Omental fat pad (tissue), 4 donors: ENCODE data around the gene ARRDC2. TPM values are rescaled to one million over a fixed set of nuclear protein-coding genes. Genes with fewer than 3 reads are reported as not detected.

ENCODE experiments used
- ATAC-seq: fragments of 150-250 bp; one replicate; pipeline ENCODE4 v1.9.1; 2016; ENCODE audit warnings: mild to moderate bottlenecking, moderate library complexity; ENCODE audit not compliant: low FRiP score
- DNase-seq: peaks from one replicate; pipeline ENCODE4 v3.0.0-alpha.2; 2019; ENCODE audit warnings: low spot score
- total RNA-seq, 4 donors: library from RNA; depleted of rRNA; stranded (reverse); fragments of >200 nt; gene quantifications; one replicate each; pipeline ENCODE4 v1.1.0, GENCODE V29; 2016
- TF ChIP-seq, protein P1 (sequence below), 3 donors: fragments of 450-650 bp; IDR thresholded peaks; one replicate each; pipeline ENCODE4 v1.5.1; 2016 to 2017; ENCODE audit warnings: antibody characterized with exemption in 3 of 3, mild to moderate bottlenecking in 3 of 3, moderate library complexity in 2 of 3

The ARRDC2 gene
- total RNA-seq, 4 donors from 2014 or later: 16.0 to 117 (median 30.3) TPM

DNA sequence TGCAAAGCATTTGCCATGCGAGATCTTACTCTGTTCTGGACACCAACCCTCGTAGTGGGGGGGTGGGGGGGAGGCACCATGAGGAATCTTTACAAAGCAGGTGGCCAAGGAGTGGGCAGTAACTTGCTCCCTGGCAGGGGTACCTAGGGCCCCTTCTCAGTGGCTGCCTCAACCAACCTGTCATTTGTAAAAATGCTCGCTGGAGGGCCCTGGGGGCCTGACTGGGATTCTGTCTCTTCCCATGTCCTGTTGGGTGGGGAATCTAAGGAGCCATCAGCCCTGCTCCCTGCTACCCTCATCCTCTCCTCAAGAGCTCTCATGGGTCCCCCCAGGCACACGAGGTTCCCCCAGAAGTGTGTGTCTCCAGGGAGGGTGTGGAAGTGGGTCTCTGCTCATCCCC, 39.6 kb upstream of the ARRDC2 start:
- TF ChIP-seq, protein P1, sequence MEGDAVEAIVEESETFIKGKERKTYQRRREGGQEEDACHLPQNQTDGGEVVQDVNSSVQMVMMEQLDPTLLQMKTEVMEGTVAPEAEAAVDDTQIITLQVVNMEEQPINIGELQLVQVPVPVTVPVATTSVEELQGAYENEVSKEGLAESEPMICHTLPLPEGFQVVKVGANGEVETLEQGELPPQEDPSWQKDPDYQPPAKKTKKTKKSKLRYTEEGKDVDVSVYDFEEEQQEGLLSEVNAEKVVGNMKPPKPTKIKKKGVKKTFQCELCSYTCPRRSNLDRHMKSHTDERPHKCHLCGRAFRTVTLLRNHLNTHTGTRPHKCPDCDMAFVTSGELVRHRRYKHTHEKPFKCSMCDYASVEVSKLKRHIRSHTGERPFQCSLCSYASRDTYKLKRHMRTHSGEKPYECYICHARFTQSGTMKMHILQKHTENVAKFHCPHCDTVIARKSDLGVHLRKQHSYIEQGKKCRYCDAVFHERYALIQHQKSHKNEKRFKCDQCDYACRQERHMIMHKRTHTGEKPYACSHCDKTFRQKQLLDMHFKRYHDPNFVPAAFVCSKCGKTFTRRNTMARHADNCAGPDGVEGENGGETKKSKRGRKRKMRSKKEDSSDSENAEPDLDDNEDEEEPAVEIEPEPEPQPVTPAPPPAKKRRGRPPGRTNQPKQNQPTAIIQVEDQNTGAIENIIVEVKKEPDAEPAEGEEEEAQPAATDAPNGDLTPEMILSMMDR (IDR thresholded peaks at IDR 0.05): no peak
- ATAC-seq: no peak
- no peak for DNase-seq

DNA sequence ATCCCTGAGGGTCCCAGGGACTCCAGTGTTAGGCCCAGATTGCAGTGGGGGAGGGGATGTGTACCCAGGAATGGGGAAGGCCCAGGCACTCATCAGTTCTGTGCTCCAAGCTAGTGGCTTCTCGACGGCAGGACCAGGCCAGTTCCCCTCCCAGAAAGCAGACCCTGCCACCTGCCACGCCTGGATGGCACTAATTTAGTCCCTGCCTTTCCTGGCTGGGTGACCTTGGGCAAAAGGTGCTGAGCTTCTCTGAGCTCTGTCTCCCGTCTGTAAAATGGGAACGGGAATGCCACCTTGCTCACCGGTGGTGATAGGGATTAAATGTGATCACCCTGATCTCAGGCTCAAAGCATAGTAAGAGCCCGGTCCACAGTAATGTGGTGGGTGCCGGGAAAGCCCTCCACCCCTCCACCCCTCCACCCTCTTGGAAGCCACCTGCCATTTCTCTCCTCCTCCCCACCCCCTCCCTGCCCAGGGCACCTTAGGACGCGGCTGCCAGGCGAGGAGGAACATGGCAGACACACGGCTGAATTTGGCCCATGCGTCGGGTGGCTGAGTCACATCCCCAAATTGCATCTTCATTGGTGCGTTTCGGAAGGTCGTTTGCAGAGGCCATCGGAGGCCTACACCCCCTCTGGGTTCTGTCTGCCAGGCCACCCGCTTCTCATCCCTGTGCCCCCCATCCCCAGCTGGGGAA, 38.7 kb upstream of the ARRDC2 start:
- ATAC-seq (no peak), DNase-seq (no peak)
- TF ChIP-seq, protein P1 (IDR thresholded peaks at IDR 0.05): no peak

DNA sequence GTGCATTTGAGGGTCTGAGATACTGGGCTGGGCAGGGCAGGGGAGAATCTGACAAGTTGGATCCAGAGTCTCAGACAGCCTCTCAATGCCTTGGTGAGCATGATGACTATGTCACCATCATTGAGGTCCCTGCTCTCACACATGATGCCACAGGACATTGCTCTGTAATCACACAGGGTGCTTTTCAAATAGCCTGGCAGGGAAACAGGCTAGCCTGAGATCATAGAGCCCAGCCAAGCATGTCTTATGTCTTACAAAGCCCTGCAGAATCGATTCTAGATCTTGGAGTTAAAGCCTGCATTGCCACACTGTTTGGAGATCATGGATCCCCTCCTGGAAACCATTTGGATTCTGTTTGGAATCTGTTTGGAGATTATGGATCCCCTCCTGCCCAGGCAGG, 35.7 kb upstream of the ARRDC2 start:
- DNase-seq (no peak), ATAC-seq (no peak)
- TF ChIP-seq, protein P1 (IDR thresholded peaks at IDR 0.05): no peak

DNA sequence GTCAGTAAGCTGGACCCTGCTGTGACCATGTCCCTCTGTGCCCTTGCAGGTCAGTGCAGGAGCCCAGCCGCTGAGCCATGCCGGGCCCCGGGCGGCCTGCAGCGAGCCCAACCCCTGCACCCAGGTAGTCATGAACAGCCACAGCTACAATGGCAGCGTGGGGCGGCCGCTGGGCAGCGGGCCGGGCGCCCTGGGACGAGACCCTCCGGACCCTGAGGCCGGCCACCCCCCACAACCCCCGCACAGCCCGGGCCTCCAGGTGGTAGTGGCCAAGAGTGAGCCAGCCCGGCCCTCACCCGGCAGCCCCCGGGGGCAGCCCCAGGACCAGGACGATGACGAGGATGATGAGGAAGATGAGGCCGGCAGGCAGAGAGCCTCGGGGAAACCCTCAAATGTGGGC, 34.2 kb upstream of the ARRDC2 start:
- no peak for ATAC-seq
- TF ChIP-seq, protein P1 (IDR thresholded peaks at IDR 0.05): no peak
- DNase-seq: no peak

DNA sequence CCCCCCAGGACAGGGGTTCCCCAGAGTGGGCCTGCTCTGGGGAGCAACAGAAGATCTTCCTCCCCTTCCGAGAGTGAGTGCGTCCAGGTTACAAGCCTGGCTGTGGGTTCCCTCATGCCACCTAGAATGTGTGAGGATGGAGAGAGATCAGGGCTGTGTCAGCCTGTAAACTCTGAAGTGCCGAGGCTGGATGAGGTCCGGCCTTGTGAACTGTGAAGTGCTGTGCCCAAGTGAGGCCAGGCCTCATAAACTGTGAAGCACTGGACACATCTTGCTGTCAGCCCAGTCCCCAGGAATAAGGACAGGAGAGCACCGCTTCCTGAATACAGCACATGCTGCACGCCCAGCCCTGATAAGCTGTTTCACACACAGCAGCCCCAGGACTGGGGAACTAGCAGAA, 33.4 kb upstream of the ARRDC2 start:
- TF ChIP-seq, protein P1 (IDR thresholded peaks at IDR 0.05): no peak
- no peak for DNase-seq
- no peak for ATAC-seq

DNA sequence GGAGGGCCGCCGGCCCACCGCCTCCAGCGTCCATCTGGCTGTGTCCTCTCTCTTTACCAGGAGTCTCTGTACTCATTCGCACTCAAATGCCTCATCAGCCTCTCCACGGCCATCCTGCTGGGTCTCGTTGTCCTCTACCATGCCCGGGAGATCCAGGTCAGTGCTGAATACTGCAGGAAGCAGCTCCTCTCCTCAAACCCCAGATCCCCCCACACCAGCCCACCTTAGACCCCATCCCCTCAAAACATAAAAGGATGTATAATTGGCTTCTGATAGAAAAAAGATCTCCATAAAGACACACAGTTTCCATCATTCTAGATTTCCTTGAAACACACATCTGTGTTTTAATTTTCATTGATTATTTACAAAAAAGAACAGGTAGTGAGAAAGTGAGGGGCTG, 32.9 kb upstream of the ARRDC2 start:
- DNase-seq (no peak), ATAC-seq (no peak)
- TF ChIP-seq, protein P1 (IDR thresholded peaks at IDR 0.05): no peak

DNA sequence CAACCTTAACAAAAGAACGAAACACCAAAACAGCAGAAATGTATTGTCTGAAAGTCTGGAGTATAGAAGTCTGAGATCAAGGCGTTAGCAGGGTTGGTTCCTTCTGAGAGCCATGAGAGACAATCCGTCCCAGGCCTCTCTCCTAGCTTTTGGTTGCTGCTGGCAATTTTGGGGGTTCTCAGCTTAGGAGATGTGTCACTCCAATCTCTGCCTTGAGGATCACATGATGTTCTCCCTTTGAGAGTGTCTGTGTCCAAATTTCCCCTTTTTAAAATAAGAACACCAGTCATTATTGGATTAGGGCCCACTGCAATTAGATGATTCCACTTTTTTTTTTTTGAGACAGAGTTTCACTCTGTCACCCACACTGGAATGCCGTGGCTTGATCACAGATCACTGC, 30.9 kb upstream of the ARRDC2 start:
- ATAC-seq (no peak), DNase-seq (no peak)
- TF ChIP-seq, protein P1 (IDR thresholded peaks at IDR 0.05): no peak
